Left ventricle myocardium superior (tissue), 1 donor: ENCODE data around the gene MAP2K3. TPM values are rescaled to one million over a fixed set of nuclear protein-coding genes. Genes with fewer than 3 reads are reported as not detected.

Experiments
- ATAC-seq: fragments of 200-7000 bp; cut with Tn5 transposase; one replicate; pipeline ENCODE4 v1.9.1; 2020; ENCODE audit warnings: mild to moderate bottlenecking, moderate library complexity
- DNase-seq: peaks from one replicate; pipeline ENCODE4 v3.0.0-alpha.2; 2020
- intact Hi-C: fragments of 100-400 bp; cut with micrococcal nuclease; formaldehyde crosslinking; loops from one replicate; pipeline ENCODE4 v1.11.0; 2022
- long read RNA-seq: library from polyadenylated mRNA; unstranded; transcript quantifications from one replicate; pipeline ENCODE4 v2.0.0, GENCODE V29; 2021
- total RNA-seq: library from RNA; stranded (reverse); fragmentation: NEBNext Ultra II Directional; extraction: Animal tissue kit (Norgen Biotek cat#: 25700); gene quantifications from one replicate; pipeline ENCODE4 v1.2.1, GENCODE V29; 2021
- donor health status: DM: no; HTN: yes; CAD: no; lungs with severe emphysema.

MAP2K3 gene
- total RNA-seq: 38.6 TPM
- long read RNA-seq, transcript MAP2K3-205 (3 exons, 927 nt): minor isoform, 14 of 82 reads
- long read RNA-seq, transcript MAP2K3-202 (12 exons, 2,303 nt): major isoform, 54 of 82 reads
- long read RNA-seq, partial matches to known transcripts: 5 of 82 reads
- long read RNA-seq, other reads (novel, unspliced or antisense): 7 of 82 reads

GRCh38 chr17:21284319-21285163 lies at the start of gene MAP2K3:
MAP2K3 (plus strand) TSS chr17:21284711; CDS start chr17:21284921, 210 bp downstream.
- peak; percentile 99 for DNase-seq
- intact Hi-C loops: loop anchor here (5.0 kb wide), 1 partner anchor 228 kb away; no protein-coding TSS in a partner anchor
- peak; percentile 81 for ATAC-seq

GRCh38 chr17:21235921-21236320 lies 48.6 kb upstream of the MAP2K3 start:
- no peak for DNase-seq

GRCh38 chr17:21239680-21240368 lies 44.7 kb upstream of the MAP2K3 start:
- ATAC-seq: peak; percentile 3

More at GRCh38 chr17:21235921-21236320, 48.6 kb upstream of the MAP2K3 start:
- intact Hi-C loops: no loop called here
- no peak for ATAC-seq

GRCh38 chr17:21240369-21241055 lies 44.0 kb upstream of the MAP2K3 start:
- DNase-seq: no peak
- intact Hi-C loops: no loop called here
- no peak for ATAC-seq

More at GRCh38 chr17:21239680-21240368, 44.7 kb upstream of the MAP2K3 start:
- intact Hi-C loops: no loop called here
- no peak for DNase-seq

- ATAC-seq (no peak), DNase-seq (no peak)
- intact Hi-C loops: no loop called here
These were observed 42.9 kb upstream of the MAP2K3 start for GRCh38 chr17:21241564-21241963.

GRCh38 chr17:21242026-21242697 lies 42.3 kb upstream of the MAP2K3 start:
- intact Hi-C loops: no loop called here
- no peak for DNase-seq
- no peak for ATAC-seq

GRCh38 chr17:21242780-21243515 lies 41.6 kb upstream of the MAP2K3 start:
- ATAC-seq: peak; percentile 83
- intact Hi-C loops: no loop called here
- DNase-seq: peak; percentile 79

- ATAC-seq (no peak), DNase-seq (no peak)
- intact Hi-C loops: no loop called here
These were observed 40.8 kb upstream of the MAP2K3 start for GRCh38 chr17:21243516-21244303.

GRCh38 chr17:21245639-21246084 lies 38.8 kb upstream of the MAP2K3 start:
- intact Hi-C loops: no loop called here
- ATAC-seq (peak; percentile 60), DNase-seq (peak; percentile 63)

- ATAC-seq: no peak
- intact Hi-C loops: no loop called here
- DNase-seq: no peak
These were observed 37.8 kb upstream of the MAP2K3 start for GRCh38 chr17:21246698-21247097.

- intact Hi-C loops: no loop called here
- no peak for DNase-seq
These were observed 36.8 kb upstream of the MAP2K3 start for GRCh38 chr17:21247552-21248258.

GRCh38 chr17:21248500-21248899 lies 36.0 kb upstream of the MAP2K3 start:
- DNase-seq (no peak), ATAC-seq (peak; percentile 63)
- intact Hi-C loops: no loop called here

More at GRCh38 chr17:21247552-21248258, 36.8 kb upstream of the MAP2K3 start:
- ATAC-seq: no peak

GRCh38 chr17:21249086-21249795 lies 35.3 kb upstream of the MAP2K3 start:
- no peak for DNase-seq
- ATAC-seq: no peak
- intact Hi-C loops: no loop called here

GRCh38 chr17:21249920-21250703 lies 34.4 kb upstream of the MAP2K3 start:
- no peak for ATAC-seq
- intact Hi-C loops: no loop called here
- DNase-seq: no peak

GRCh38 chr17:21250854-21251253 lies 33.7 kb upstream of the MAP2K3 start:
- DNase-seq (no peak), ATAC-seq (no peak)
- intact Hi-C loops: no loop called here
